Activated effector memory CD4-positive, alpha-beta T cell treated with Interleukin-2 at 50 U/mL for 16 hours (primary cell): Measurements from ENCODE around the gene NAA10.
A peak's percentile ranks its signal among the peaks of the same experiment; 100 is the strongest.
"Not testable (repeated sequence)": the region's sequence is repeated elsewhere in the genome, so short reads cannot be mapped to it uniquely, and the experiment has no call there.

ENCODE experiments used
- DNase-seq: peaks from one replicate; pipeline ENCODE4 v3.0.0-alpha.2; 2020

NAA10 gene

DNA sequence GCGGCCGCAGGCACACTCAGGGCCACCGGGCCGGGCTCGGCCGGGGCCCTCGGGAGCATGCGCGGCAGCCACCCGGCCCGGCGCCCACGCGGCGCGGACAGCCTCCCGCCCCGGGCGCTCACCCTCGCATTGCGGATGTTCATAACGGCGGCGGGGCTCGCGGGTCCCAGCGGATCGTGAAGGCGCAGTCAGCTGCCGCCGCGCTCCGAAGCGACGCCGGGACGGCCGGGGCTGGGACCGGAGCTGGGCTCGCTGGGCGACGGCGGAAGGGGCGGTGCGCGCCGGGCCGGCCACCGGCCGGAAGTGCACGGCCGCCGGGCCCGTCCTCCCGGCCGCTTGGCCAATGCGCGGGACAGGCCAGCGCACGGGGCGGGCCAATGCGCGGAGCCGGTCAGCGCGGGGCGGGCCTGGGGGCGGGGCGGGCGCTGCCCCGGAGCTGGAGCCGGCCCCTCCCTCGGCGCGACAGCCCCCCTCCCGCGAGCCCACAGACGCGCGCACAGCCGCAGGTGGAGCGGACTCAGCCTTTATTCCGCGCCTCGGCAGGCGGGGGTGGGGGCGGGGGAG is at the start of gene NAA10:
Gene NAA10, minus strand, starts transcription at position 276 of the 564 bp plus-strand sequence. Its CDS starts 133 bp downstream, at position 143.
- DNase-seq: peak; percentile 37

DNA sequence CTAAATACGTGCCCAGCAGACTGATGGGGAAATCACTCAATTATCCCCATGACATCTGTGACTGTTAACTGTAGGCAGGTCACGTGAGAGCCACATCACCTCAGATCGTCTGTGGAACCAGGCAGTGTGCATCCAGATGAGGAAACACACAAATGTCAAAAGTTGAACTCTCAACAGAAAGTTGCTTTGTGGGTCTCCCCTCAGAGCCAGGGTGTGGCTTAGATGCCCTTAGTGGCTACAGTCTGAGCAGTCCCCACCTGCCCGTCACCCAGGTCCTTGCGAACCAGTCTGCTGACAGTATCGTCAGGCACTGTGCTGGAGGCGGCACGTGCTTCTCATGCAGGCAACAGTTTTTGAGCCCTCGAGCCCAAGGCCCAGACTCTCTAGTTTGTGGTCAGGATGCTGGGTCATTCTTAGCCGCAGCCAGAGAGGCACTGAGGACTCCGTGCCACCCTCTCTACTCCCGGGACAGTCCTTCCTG is 48.5 kb upstream of the NAA10 start:
- no peak for DNase-seq

DNA sequence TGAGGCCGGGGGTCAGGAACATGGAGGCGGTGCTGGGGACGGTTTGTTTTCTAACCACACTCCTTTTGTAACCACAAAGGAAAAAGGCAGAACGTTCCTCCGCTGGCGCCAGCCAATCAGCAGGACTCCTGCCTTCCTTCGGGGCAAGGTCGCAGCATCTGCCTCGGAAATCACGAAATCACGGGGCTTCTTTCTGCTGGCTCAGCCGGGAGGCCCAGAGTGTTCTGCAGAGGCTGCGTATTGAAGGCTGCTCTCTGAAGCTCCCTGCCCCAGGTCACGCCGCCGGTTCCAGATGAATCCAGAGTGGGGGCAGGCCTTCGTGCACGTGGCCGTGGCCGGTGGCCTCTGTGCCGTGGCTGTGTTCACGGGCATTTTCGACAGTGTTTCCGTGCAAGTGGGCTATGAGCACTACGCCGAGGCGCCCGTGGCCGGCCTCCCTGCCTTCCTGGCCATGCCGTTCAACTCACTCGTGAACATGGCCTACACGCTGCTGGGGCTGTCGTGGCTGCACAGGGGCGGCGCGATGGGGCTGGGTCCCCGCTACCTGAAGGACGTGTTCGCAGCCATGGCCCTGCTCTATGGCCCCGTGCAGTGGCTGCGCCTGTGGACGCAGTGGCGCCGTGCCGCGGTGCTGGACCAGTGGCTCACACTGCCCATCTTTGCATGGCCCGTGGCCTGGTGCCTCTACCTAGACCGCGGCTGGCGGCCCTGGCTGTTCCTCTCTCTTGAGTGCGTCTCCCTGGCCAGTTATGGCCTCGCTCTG is 47.1 kb upstream of the NAA10 start:
- peak; percentile 59 for DNase-seq

DNA sequence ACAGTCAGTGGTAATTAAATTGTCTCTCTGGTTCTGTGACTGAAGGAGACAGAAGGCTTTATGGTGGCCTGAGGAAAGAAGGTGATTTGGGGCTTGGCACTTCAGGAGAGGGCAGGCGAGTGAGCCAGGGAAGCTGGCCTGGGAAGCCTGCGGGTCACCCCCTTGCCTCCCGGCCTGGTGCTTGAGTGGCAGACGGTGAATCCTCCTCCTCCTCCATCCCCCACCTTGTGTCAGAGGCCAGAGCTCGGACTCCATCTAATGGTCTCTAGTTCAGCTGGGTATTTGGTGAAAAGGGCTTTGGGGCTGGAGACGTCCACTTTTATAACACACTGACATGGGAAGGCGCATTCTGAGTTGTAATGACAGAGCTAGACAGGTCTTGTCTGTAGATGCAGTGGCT is 46.4 kb upstream of the NAA10 start:
- DNase-seq: no peak

DNA sequence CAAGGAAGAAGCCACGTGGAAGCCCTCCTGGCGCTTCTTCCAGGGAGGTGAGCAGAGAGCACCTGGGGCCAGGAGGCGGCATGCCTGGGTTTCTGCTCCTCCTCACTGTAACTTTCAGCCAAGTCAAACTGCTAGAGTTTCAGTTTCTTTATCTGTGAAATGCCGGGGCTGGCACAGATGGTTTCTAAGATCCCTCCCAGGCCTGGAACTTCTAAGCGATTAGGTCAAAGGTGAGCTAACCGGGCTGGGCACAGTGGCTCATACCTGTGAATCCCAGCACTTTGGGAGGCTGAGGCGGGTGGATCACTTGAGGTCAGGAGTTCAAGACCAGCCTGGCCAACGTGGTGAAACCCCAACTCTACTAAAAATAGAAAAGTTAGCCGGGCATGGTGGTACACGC is 45.6 kb upstream of the NAA10 start:
- DNase-seq: not testable (repeated sequence)

DNA sequence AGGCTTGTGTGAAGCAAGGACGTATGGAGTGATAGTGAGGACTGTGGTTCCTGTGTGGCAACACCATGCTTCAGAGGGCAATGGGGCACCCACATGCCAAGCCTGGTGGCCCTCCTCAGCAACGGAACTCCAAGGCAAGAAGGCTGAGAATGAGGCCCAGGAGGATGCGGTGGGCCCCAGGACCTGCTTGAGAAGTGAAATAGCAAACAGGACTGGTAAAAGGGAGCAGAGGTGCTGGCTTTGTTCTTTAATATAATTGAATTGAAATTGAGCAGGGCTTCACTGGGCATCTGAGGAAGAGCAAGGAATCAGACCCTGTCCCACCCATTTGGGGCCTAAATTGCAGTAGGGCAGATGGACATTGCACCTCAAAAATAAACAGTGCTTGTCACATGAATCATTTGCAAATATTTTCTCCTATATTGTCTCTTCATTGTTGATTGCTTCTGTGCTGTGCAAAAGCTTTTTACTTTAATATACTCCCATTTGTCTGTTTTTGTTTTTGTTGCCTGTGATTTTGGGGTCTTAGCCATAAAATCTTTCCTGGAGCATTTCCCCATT is 40.0 kb upstream of the NAA10 start:
- DNase-seq: no peak

DNA sequence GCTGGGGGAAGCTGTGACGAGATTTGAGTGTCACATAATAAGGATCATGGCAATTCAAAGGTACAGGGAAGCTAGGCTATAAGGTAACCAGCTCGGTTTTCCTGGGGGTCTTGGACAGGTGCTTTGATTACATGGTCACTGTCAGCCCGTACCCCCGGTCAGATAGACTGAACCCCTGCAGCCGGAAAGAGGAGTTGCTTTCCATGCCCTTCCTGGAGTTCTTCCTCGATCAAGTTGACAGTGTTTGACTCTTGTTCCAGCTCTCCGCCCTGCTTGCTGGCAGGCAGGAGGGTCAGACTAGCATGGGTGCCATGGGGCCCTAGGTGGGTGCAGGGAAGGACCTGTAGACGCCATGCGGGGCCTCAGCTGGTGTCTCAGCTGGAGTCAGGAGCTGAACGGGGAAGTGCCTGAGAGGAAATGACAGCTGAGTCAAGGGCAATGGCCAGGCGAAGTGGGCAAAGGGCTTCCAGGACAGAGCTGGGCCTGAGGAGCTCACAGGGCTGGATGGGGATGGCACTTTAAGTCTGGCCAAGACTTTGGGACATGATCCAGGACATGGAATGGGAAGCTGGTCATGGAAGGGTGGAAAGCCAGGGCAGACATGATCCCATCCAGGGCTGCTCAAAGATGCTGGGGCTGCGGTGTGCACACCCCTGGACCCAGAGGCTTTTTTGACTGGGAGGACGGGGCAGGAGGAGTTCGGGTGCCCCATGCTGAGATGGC is 39.3 kb upstream of the NAA10 start:
- DNase-seq: no peak

DNA sequence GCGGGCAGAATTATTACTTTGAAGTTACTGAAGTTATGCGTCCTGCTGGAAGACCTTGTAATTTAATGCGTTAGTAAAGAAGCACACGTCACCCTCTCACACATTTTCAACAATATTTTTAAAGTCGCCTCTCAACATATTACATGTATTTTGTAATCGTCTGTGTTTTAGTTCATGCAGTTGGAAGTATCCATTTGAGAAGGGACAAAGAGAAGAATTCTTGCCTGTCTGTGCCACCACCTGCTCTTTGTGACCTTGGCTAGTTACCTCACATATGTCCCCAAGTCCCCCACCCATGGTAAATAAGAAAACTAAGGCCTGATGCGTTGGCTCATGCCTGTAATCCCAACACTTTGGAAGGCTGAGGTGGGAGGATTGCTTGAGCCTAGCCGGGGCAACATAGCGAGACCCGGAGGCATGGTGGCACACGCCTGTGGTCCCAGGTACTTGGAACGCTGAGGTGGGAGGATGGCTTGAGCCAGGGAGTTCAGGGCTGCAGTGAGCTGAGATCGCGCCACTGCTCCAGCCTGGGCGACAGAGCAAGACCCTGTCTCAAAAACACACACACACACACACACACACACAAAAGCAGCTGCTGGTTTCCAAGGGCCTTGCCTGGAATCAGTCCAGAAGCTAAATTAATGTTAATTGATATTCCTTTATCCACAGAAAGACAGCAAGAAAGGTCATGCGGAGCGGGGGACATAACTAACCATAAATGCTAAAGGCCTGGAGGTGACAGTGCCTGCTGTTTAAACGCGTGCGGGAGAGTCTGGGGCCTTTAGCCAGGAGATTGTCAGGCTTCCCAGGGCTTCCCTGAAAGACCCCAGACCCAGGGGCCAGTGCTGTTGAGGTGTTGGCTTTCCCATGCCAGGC is 38.5 kb upstream of the NAA10 start:
- no peak for DNase-seq

DNA sequence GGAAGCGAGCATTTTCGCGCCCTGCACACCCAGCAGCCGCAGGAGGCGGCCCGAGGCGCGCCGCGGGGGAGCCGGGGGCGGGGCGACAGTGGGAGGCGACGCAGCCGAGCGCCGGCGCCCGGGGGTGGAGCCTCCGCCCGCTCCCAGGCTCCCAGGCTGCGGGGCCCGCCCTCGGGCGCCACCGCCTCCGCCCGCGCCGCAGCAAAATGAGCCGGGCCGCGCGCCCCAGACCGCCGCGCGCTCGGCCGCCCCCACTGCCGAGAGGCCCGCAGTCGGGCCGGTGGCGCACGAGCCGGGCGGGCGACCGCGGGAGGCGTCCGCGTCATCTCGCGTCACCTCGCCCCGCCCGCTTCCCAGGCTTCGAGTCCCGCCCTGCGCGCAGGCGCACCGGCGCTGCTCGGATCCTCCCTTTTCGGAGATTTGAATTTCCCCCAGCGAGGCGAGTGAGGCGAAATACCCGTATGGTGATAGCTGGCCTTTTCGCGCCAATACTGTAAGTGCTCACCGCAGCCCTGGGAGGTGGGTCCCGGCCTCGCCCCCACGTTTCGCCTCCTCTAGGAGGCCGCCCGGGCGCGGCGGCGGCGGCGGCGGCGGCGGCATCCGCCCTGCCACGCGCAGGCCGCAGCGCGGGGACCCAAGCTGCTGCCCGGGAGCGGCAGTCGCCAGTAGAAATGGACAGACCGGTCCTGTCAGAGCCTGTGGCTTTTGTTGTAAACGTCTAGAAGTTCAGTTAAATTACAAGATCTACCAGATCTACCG is 37.7 kb upstream of the NAA10 start, which contains the start of gene TMEM187:
Gene TMEM187, plus strand, starts transcription at position 387 of the 759 bp plus-strand sequence. CDS start 9,309 bp downstream, outside the sequence.
- DNase-seq: peak; percentile 76

DNA sequence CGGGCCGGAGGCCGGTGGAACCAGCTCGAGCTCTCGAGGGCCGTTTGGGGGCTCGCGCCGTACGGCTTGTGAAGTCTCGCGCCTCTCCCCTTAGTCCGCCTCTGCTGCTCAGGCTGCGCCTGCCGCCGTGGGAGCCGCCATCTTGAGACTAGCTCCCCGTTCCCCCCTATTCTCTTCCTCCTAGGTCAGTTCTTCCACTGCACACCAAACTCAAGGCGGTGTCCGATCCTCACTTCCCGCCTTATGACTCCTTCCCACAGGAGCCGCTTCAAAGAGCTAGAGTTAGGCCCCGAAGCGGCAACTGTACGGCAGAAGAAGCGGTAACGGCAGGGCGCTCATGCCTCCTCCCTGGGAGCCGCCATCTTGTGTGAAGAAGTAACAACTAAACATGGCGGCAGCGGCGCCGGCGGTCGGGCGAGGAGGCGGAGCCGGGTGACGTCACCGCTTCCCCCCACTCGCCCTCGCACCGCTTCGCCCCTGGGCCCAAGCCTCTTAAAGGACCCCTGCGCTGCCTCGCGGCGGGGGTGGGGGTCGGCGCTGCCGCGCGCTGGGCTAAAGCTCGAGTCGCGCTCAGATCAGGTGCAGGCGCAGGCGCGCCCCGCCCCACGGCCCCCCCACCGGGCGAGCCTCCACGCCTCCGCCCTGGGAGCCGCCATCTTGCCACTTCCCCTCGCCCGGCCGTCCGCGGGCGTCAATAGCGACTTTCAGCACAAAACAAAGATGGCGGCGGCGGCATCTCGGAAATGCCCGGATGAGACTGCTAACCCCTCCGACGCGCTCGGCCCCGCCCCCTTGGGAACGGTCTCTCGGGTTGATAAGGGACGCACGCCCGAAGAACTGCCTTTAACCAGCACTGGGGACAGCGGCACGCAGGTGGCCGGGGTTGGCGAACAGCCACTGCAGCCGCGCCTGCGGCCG is 36.9 kb upstream of the NAA10 start, which contains the start of gene HCFC1:
Gene HCFC1, minus strand, starts transcription at position 369 of the 918 bp plus-strand sequence. CDS start 978 bp downstream, outside the sequence.
- peak; percentile 85 for DNase-seq

DNA sequence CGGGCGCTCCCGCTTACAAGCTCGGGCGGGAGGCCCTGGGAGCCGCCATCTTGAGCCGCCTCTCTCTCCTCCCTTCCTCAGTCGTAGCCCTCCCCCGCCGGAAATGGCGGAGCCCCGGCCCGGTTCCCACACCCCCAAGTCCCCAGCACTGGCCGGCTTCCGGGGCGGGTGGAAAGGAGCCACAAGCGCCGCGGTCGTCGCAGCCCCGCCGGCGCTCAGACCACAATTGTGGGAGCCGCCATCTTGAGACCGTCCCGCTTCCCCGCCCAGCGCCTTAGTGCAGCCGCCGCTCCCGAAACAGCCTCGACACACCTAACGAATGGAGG is 36.2 kb upstream of the NAA10 start:
- DNase-seq: peak; percentile 82

DNA sequence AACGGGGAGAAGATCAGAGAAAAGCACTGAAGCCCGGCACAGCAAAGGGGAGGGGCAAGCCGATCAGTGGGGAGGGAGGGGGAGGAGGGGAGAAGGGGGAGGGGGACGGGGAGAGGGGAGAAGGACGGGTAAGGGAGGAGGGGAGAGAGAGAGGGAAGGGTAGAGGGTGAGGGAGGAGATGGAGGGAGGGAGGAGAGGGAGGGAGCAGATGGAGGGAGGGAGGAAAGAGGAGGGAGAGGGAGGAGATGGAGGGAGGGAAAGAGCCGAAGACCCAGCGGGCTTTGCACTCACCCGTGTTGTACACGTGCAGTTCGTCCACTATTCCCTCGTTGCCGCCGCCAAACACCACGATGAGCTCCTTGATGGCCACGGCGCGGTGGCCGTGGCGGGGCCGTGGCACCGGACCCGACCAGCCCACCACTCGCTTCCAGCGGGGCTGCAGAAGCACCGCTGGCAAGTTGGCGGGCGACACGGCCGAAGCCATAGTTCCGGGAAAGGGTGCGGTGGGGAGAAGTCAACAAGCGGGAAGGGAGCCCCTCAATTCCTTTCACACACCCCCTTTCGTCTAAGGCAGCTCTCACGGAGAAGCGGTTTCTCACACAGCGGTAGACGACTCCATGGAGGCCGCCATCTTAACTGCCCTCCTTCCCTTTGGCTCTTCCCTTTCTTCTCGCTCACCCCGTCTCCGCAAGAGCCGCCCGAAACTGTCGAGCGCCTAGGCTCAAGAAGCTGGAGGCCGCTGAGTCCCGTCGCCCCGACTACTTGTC is 35.7 kb upstream of the NAA10 start:
- peak; percentile 33 for DNase-seq

DNA sequence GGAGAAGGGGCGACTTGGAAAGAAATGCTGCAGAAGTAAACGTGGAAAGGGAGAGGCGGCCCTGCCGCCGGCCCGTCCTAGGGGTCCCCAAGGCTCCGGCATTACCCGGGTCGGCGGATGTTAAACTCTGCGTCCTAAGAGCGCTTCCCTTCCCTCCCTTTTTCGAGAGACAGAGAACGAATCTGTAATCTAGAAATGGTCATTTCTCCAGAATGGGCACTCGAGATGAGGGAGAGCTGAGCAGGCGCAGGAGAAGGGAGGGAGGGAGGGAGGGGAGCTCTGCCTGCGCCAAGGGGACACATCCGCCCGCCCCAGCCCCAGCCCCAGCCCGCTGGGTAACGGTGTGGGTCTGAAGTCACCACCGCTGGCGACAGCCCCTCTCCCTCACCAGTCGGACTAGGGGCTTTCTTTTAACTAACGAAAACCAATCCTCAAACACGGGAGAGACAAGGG is 35.1 kb upstream of the NAA10 start:
- DNase-seq: no peak

DNA sequence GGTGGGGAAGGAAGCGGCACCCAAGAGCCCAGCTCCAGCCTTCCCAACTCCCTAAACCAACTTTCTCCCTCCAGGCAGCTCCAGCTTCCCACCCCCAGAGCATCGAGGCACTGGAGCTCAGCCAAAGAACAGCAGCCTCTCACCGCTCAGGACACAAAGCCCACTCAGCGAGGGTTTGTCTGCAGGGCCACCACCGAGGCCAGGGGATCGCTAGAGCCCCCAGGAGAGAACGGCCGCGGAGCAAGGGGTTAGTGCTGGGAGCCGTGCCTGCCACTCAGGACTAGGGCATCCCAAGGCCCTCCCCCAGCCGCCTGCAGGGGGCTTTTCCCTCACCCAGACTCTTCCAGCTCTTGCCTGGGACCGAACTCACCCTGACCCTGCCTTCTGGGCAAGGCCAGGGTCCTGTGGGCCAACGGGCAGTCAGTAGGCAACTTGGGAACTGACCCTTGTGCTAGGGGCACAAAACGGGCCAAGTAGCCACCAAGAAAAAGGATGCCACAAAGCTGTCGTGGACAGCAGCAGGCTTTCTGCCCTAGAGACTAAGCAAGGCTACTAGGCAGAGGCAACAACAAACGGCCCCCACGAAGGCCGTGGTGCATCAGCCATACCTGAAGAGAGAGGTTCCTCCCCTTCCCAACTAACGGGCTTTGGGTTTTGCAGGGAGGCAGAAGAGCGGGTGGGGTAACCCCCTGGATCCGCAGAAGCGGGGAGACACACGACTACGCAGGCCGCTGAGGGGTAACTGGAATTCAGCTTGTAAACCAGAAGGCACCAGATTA is 34.5 kb upstream of the NAA10 start:
- no peak for DNase-seq

DNA sequence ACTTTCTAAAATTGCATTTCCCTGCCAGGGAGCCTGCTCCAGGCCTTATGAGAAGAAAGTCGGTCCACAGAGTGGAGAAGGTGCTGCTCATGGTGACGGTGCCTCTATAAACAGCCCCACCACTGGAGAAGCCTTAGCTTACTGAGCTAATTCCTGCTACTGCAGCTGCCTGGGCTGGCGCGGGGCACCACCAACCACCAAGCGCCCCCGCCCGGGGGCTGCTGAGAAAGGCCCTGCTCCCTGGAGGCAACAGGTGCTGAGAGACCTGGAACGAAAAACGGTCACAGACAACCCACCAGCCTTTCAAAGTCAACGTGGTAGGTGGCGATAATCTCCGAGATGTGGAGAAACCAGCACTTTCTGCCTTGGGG is 33.9 kb upstream of the NAA10 start:
- DNase-seq: no peak

DNA sequence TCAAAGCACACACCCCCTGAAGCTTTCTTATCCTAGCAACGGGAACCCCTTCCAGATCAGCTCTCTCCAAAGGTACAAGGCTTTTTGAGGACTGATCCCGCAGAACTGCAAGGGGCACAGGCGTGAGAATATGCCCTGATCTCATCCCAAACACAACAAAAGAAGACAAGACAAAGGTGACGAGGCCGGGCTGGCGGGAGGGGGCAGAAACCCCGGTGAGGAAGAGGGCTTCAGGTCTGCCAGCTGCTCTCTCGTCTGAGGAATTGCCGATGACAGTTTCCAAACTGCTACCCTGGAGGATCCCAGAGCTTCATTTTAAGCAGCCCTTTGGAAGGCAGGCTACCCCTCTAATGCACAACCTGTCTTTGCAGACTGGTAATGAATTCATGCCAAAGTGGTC is 33.4 kb upstream of the NAA10 start:
- DNase-seq: no peak

DNA sequence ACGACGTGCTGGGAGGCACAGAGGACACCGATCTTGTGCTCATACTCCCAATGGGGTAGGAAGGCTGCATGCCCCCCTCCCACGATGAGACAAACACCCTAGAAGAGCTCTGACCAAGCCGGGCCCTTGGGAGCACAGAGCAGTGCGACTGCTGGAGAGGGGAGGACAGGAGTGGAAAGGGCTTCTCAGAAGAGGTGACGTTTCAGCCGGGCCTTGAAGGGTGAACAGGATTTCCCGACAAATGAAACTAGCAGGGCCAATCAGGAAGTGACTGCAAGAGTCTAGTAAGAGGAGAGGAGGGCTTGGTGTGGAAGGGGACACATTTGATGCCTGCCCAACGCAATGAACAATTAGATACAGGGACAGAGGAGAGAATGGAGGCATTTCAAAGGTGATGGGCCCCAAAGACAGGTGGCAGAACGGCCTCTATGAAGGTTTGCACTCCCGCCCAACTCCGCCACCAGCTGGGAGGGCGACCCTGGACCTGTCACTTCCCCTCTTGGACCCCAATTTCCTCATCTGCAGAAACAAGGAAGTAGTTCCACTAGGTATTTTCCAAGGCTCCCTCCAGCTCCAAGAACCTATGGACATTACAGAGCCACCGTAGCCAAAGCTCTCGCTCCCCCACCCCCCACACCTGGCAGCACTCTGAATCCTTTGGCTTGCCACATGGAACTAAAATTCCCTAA is 32.8 kb upstream of the NAA10 start:
- DNase-seq: no peak
